Measurements from ENCODE around the gene RPTN.

Gene RPTN

GRCh38 chr1:152166966-152167365, 7.9 kb upstream of the RPTN start:
- H3K27ac ChIP-seq: peak overlapping the region; percentile 89
- TF ChIP-seq, protein P1, sequence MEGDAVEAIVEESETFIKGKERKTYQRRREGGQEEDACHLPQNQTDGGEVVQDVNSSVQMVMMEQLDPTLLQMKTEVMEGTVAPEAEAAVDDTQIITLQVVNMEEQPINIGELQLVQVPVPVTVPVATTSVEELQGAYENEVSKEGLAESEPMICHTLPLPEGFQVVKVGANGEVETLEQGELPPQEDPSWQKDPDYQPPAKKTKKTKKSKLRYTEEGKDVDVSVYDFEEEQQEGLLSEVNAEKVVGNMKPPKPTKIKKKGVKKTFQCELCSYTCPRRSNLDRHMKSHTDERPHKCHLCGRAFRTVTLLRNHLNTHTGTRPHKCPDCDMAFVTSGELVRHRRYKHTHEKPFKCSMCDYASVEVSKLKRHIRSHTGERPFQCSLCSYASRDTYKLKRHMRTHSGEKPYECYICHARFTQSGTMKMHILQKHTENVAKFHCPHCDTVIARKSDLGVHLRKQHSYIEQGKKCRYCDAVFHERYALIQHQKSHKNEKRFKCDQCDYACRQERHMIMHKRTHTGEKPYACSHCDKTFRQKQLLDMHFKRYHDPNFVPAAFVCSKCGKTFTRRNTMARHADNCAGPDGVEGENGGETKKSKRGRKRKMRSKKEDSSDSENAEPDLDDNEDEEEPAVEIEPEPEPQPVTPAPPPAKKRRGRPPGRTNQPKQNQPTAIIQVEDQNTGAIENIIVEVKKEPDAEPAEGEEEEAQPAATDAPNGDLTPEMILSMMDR (conservative IDR thresholded peaks at IDR 0.05; ENCODE audit: low read depth): no peak
- POLR2A ChIA-PET (ENCODE audit: low non-redundant PET): no interaction called here
- CTCF ChIA-PET: interaction anchor here (0.6 to 1.8 kb wide), 2 partner anchors 19 to 26 kb away, joined by 3 to 6 read pairs; no protein-coding TSS in a partner anchor
- no peak for DNase-seq (ENCODE audit: low spot score)

DNA sequence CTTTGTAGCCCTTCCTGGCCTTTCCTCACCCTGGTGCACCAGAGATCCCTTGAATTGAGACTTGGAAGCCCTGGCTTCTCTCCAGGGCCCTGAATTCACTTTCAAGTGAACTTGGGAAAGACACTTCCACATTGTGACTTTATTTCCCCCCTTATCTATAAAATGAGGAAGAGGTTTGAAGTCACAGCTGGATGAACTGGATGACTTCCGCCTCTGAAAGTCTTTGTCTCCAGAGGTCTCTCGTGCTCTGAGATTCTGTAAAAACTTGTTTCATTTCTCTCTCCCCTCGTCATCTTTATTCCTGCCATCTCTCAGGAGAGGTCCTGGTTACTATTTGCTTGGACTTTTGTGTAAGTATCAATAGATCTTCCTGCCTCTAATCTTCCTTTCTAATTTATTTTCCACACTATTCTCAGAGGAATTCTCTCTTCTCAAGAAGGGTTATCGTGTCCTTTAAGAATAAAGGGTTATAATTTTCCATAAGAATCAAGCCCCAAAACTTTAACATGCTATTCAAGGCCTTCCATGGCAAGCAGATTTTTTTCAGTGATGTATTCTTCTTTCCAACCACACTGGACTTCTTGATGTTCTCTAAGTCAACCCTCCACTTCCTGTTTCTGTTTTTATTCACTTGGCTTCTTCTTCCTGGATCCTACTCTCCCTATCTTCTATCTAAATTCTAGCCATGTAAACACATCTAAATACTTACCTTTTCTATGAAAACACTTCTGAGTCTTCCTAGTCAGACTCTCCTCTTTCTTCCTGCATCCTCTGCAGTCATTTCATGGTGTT, 6.5 kb upstream of the RPTN start:
- CTCF ChIA-PET: interaction anchor here (0.7 to 1.0 kb wide), 2 partner anchors 22 to 177 kb away, joined by 3 read pairs; no protein-coding TSS in a partner anchor
- POLR2A ChIA-PET (ENCODE audit: low non-redundant PET): no interaction called here
- TF ChIP-seq, protein P1 (conservative IDR thresholded peaks at IDR 0.05; ENCODE audit: low read depth): no peak
- no peak for DNase-seq (ENCODE audit: low spot score)
- no peak overlapping the region for H3K27ac ChIP-seq

- no peak for DNase-seq (ENCODE audit: low spot score)
- CTCF ChIA-PET: interaction anchor here (0.6 to 1.0 kb wide), 5 partner anchors 8 to 295 kb away, joined by 3 read pairs; no protein-coding TSS in a partner anchor
- TF ChIP-seq, protein P1 (conservative IDR thresholded peaks at IDR 0.05; ENCODE audit: low read depth): no peak
- H3K27ac ChIP-seq: no peak overlapping the region
- POLR2A ChIA-PET (ENCODE audit: low non-redundant PET): no interaction called here
Observed at GRCh38 chr1:152164517-152165136, 5.6 kb upstream of the RPTN start.

DNA sequence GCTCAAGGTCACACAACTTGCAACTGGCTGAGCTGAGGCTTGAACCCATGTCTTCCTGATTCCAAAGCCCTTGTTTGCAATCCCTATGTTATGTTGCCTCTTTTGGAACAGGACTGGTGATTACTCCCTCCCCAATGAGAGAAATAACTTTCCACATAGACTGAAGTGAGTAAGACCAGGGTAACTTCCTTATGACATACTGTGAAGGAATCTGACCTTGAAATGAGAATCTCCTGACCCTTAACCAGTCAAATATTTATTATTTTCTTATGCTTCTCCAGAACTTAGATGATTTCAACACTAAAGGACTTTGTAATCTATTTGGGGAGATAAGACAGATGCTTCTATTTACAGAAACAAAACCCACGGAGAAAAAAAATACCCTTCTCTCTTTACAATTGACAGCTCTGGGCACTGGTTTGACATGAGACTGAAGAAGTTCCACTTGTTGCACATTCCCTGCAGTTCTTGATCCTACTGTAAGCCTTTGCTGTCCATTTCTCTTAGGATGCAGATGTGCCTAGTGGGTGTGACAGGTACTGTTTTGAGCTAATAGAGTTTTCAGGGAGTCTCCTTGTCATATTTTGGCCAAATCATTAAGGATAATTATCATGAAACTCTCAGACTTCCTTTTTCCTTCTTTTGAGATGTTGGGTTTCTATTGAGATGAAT, 3.9 kb upstream of the RPTN start:
- DNase-seq (ENCODE audit: low spot score): peak; percentile 89
- ChIA-PET CTCF (interaction anchor here (0.6 kb wide), 1 partner anchor 14 kb away, joined by 4 read pairs; no protein-coding TSS in a partner anchor), POLR2A (ENCODE audit: low non-redundant PET) (no interaction called here)
- TF ChIP-seq, protein P1 (conservative IDR thresholded peaks at IDR 0.05; ENCODE audit: low read depth): no peak
- H3K27ac ChIP-seq: no peak overlapping the region

DNA sequence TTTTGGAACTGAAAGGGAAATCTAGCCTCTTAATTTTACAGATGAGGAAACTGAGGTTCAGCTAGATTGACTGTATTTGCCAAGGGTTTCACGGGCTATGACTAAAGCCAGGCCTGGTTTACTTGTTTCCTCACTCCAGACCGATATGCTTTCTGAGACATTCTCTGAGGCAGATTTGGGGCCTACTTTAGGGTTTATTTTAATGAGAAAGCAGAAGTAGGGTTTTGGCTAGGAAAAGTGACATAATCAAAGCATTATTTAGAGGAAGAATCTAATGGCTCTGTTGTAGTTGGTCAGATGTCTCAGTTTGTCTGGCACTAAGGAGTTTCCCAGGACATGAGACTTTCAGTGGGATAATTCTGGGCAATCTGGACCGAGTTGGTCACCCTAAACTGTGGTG, 1.5 kb upstream of the RPTN start:
- TF ChIP-seq, protein P1 (conservative IDR thresholded peaks at IDR 0.05; ENCODE audit: low read depth): no peak
- POLR2A ChIA-PET (ENCODE audit: low non-redundant PET): no interaction called here
- no peak overlapping the region for H3K27ac ChIP-seq
- DNase-seq (ENCODE audit: low spot score): no peak
- CTCF ChIA-PET: interaction anchor here (1.0 kb wide), 1 partner anchor 26 kb away, joined by 4 read pairs; no protein-coding TSS in a partner anchor

DNA sequence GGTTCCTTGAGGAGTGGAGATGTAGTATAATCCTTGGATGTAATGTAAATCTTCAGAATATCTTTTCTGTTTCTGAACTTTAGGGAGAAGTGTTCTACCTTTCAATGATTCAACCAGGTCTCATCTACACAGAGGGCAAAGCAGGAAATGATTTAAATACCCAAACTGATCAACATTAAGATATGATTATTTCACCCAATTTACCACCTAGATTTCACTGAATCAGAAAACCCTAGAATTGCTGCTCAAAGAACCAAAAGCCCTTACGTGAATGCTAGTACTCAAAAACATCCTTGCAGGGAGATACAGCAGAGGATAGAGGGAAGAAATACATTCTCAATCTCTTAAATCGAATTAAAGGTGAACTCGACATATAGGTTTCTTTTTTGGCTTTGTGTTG, 5.0 kb downstream of the RPTN start:
- ChIA-PET POLR2A (ENCODE audit: low non-redundant PET) (no interaction called here), CTCF (no interaction called here)
- TF ChIP-seq, protein P1 (conservative IDR thresholded peaks at IDR 0.05; ENCODE audit: low read depth): no peak

More for the DNA sequence above, 5.0 kb downstream of the RPTN start:
- H3K27ac ChIP-seq: no peak overlapping the region
- DNase-seq (ENCODE audit: low spot score): no peak
